Endothelial cell of umbilical vein (primary cell): ENCODE data around the gene SRBD1. TPM values are rescaled to one million over a fixed set of nuclear protein-coding genes. Genes with fewer than 3 reads are reported as not detected.

Experiments used
- BruUV-seq: library from RNA; stranded (reverse); fragments of 400-500 nt; replicated peaks from 2 replicates; lab custom pipeline; 2021; lab: Mats Ljungman, UMichigan
- CTCF ChIA-PET: fragments of 300-600, 350-600 bp; sonication (Branson Sonifier 250); formaldehyde crosslinking; loops from one replicate; lab custom pipeline; 2021; ENCODE audit warnings: antibody characterized with exemption, inconsistent platforms; lab: Charles Lee
- POLR2A ChIA-PET: fragments of 300-600, 350-600 bp; sonication (Branson Sonifier 250); formaldehyde crosslinking; loops from one replicate; lab custom pipeline; 2021; ENCODE audit warnings: antibody characterized with exemption, inconsistent platforms; lab: Charles Lee
- DNase-seq: peaks from one replicate; pipeline ENCODE4 v3.0.0-alpha.2; 2011; ENCODE audit warnings: low read depth, low spot score
- FAIRE-seq: peaks from 2 replicates; lab custom pipeline; 2011; peaks lifted over from hg19 to GRCh38; lab: Jason Lieb, UNC
- H2AFZ ChIP-seq: 2 replicates; pipeline ENCODE4 v1.6.0; 2012; ENCODE audit warnings: low read depth, low read length, control low read depth, inconsistent platforms
- H3K27ac ChIP-seq: 2 replicates; pipeline ENCODE4 v1.5.1; 2011; ENCODE audit warnings: low read depth, mild to moderate bottlenecking, control low read depth, low read length, moderate library complexity; ENCODE audit not compliant: insufficient read depth
- H3K27me3 ChIP-seq, 2 experiments: 2 replicates each; pipeline versions ENCODE4 v1.6.0 to v1.6.1; 2011; ENCODE audit warnings: low read length in 2 of 2, mixed read lengths in 1 of 2; ENCODE audit not compliant: control insufficient read depth in 2 of 2, insufficient read depth in 2 of 2
- H3K36me3 ChIP-seq, 2 experiments: 2 replicates in 1 of 2; 3 replicates in 1 of 2; pipeline ENCODE4 v1.5.1; 2011; ENCODE audit warnings: low read length in 2 of 2, mild to moderate bottlenecking in 1 of 2, moderate library complexity in 1 of 2; ENCODE audit not compliant: control insufficient read depth in 2 of 2, insufficient read depth in 2 of 2; ENCODE audit errors: extremely low read depth in 1 of 2
- H3K4me1 ChIP-seq: 3 replicates; pipeline ENCODE4 v1.5.1; 2011; ENCODE audit warnings: mild to moderate bottlenecking, low read length; ENCODE audit not compliant: control insufficient read depth, insufficient read depth; ENCODE audit errors: extremely low read depth
- H3K4me2 ChIP-seq: 2 replicates; pipeline ENCODE4 v1.6.1; 2011; ENCODE audit warnings: low read length, control low read depth, mixed read lengths; ENCODE audit not compliant: insufficient read depth
- H3K4me3 ChIP-seq, 3 experiments: fragments of 200-600 bp in 1 of 3; sonication (generic), shearing (Covaris generic) in 1 of 3; replicated peaks in 1 of 3; 2 replicates each; pipeline ENCODE4 v1.5.1; 2011 to 2016; ENCODE audit warnings: control low read depth in 3 of 3, low read length in 3 of 3, mild to moderate bottlenecking in 2 of 3, inconsistent platforms in 1 of 3, low read depth in 1 of 3, moderate library complexity in 1 of 3; ENCODE audit not compliant: insufficient read depth in 1 of 3
- H3K79me2 ChIP-seq: 2 replicates; pipeline ENCODE4 v1.6.0; 2012; ENCODE audit warnings: low read length, inconsistent platforms; ENCODE audit not compliant: control insufficient read depth, insufficient read depth
- H3K9ac ChIP-seq: replicated peaks from 2 replicates; pipeline ENCODE3; 2011; ENCODE audit warnings: low read length, control low read depth; ENCODE audit not compliant: insufficient read depth; ENCODE audit errors: extremely low read depth
- H3K9me1 ChIP-seq: replicated peaks from 3 replicates; pipeline ENCODE4 v1.6.0; 2011; ENCODE audit warnings: mild to moderate bottlenecking, low read length; ENCODE audit not compliant: control insufficient read depth, insufficient read depth; ENCODE audit errors: extremely low read depth
- H3K9me3 ChIP-seq: replicated peaks from 2 replicates; pipeline ENCODE4 v1.5.1; 2012; ENCODE audit warnings: low read length, inconsistent platforms; ENCODE audit not compliant: control insufficient read depth, insufficient read depth
- H4K20me1 ChIP-seq: replicated peaks from 2 replicates; pipeline ENCODE3; 2011; ENCODE audit warnings: mild to moderate bottlenecking, low read length; ENCODE audit not compliant: control insufficient read depth, insufficient read depth; ENCODE audit errors: extremely low read depth
- EZH2 ChIP-seq: IDR thresholded peaks from 2 replicates; pipeline ENCODE4 v1.6.1; 2012; ENCODE audit warnings: borderline replicate concordance, low read depth, mild to moderate bottlenecking, moderate library complexity, low read length, inconsistent platforms; ENCODE audit not compliant: severe bottlenecking
- FOS ChIP-seq: IDR thresholded peaks from 2 replicates; pipeline ENCODE4 v1.6.1; 2011; ENCODE audit warnings: mild to moderate bottlenecking, low read length, moderate library complexity, borderline replicate concordance; ENCODE audit not compliant: insufficient read depth
- GATA2 ChIP-seq: IDR thresholded peaks from 2 replicates; pipeline ENCODE4 v1.7.0; 2011; ENCODE audit warnings: low read depth, mild to moderate bottlenecking, moderate library complexity, mixed read lengths, low read length; ENCODE audit not compliant: insufficient read length, insufficient read depth
- JUN ChIP-seq: IDR thresholded peaks from 2 replicates; pipeline ENCODE4 v1.6.1; 2011; ENCODE audit warnings: borderline replicate concordance, low read depth; ENCODE audit not compliant: insufficient read length, insufficient read depth
- MYC ChIP-seq: IDR thresholded peaks from one replicate; pipeline ENCODE4 v1.6.1; 2011; ENCODE audit warnings: mild to moderate bottlenecking, low read depth, low read length
- POLR2A ChIP-seq: IDR thresholded peaks from 2 replicates; pipeline ENCODE4 v1.6.1; 2012; ENCODE audit warnings: low read depth, mild to moderate bottlenecking, control low read depth, low read length
- dilution Hi-C: fragments of 300-500 bp; cut with MboI; formaldehyde crosslinking; loops from one replicate; pipeline ENCODE4 v1.15.0; 2019; ENCODE audit warnings: low sequenced_read_pairs; ENCODE audit not compliant: extremely low pct_ligation_motif_present
- intact Hi-C: fragments of 100-400 bp; cut with micrococcal nuclease; formaldehyde crosslinking; loops from one replicate; pipeline ENCODE4 v1.10.0; 2022
- polyA plus RNA-seq, 4 experiments: library from polyadenylated mRNA; depleted of rRNA in 3 of 4; stranded (reverse) in 3 of 4; unstranded in 1 of 4; fragments of >200 nt; gene quantifications; 2 replicates each; pipeline versions ENCODE4 v1.2.1 to v1.2.3, GENCODE V29; 2011 to 2012; ENCODE audit warnings: missing spikeins in 1 of 4
- total RNA-seq: library from RNA; stranded (reverse); gene quantifications from 2 replicates; pipeline ENCODE4 v1.2.3, GENCODE V29; 2021
- TF ChIP-seq, protein P1 (sequence below), 2 donors: IDR thresholded peaks; 1 replicate in 1 of 2; 2 replicates in 1 of 2; pipeline ENCODE4 v1.5.1; 2011; ENCODE audit warnings: low read length in 2 of 2, mild to moderate bottlenecking in 2 of 2, moderate library complexity in 2 of 2, control low read depth in 1 of 2, inconsistent platforms in 1 of 2, low read depth in 1 of 2; ENCODE audit not compliant: insufficient read depth in 1 of 2; ENCODE audit errors: extremely low read depth in 1 of 2

SRBD1 gene
- total and polyA plus RNA-seq, 2 donors (not counting 3 experiments of a cell fraction or from before 2014, with no cell fraction given), result 3.7 to 12.5 TPM

DNA sequence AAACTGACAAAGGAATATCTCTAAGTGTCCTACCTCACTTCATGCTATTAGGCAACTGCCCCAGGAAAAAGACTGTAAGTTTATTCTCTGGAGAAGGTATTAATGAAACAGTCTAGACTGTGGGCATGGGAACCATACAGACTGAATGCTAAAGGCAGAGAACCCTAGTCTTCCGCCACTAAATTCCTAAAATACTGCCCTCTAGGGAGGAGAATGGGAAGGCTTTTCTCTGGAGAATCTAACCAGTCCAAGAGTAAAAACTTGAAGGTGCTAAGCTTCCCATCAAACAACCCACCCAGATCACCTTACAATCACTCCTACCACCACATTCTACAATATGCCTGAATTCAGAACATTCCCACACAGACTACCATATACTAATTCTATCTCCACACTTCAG, 3.4 kb downstream of the SRBD1 start:
- no peak for TF ChIP-seq POLR2A
- no peak for TF ChIP-seq JUN
- no peak for TF ChIP-seq GATA2
- no peak for TF ChIP-seq EZH2
- TF ChIP-seq, protein P1, sequence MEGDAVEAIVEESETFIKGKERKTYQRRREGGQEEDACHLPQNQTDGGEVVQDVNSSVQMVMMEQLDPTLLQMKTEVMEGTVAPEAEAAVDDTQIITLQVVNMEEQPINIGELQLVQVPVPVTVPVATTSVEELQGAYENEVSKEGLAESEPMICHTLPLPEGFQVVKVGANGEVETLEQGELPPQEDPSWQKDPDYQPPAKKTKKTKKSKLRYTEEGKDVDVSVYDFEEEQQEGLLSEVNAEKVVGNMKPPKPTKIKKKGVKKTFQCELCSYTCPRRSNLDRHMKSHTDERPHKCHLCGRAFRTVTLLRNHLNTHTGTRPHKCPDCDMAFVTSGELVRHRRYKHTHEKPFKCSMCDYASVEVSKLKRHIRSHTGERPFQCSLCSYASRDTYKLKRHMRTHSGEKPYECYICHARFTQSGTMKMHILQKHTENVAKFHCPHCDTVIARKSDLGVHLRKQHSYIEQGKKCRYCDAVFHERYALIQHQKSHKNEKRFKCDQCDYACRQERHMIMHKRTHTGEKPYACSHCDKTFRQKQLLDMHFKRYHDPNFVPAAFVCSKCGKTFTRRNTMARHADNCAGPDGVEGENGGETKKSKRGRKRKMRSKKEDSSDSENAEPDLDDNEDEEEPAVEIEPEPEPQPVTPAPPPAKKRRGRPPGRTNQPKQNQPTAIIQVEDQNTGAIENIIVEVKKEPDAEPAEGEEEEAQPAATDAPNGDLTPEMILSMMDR (IDR thresholded peaks at IDR 0.05; ENCODE audit: extremely low read depth in 1 of 2, insufficient read depth in 1 of 2, low read depth in 1 of 2, low read length in 2 of 2), result peak; percentile 25 to 28
- TF ChIP-seq FOS, result no peak
- TF ChIP-seq MYC, result no peak
- Histone ChIP-seq H3K27ac (no peak overlapping the region), H3K9me1 (no peaks in the 10 kb centered on the region), H4K20me1 (no peaks in the 10 kb centered on the region), H2AFZ (no peak overlapping the region), H3K4me3 (no peak overlapping the region), H3K27me3 (no peaks in the 10 kb centered on the region), H3K4me2 (no peak overlapping the region), H3K9me3 (no peaks in the 10 kb centered on the region), H3K9ac (no peak overlapping the region), H3K36me3 (no peaks in the 10 kb centered on the region), H3K79me2 (peaks cover 22% of the 10 kb centered on the region), H3K4me1 (peaks cover 34% of the 10 kb centered on the region)
- ChIA-PET CTCF (interaction anchor here (0.6 to 3.1 kb wide), 8 partner anchors 10 to 626 kb away, joined by 3 to 35 read pairs (median 4); no protein-coding TSS in a partner anchor), POLR2A (no interaction called here)
- dilution Hi-C loops, result no loop called here
- peak; percentile 31 for FAIRE-seq
- peak; percentile 24 for DNase-seq
- no TSS peak for BruUV-seq
- intact Hi-C loops, result no loop called here
